Neutrophil (primary cell): ENCODE data around the gene ZNF837.

ENCODE experiments used
- H3K27ac ChIP-seq: fragments of 200-600 bp; sonication (generic); 2 replicates; pipeline ENCODE4 v1.5.1; 2016; ENCODE audit warnings: mild to moderate bottlenecking, moderate library complexity
- H3K27me3 ChIP-seq: fragments of 200-600 bp; sonication (generic); 2 replicates; pipeline ENCODE4 v1.6.0; 2016; ENCODE audit warnings: mild to moderate bottlenecking
- H3K36me3 ChIP-seq: fragments of 200-600 bp; sonication (generic); 2 replicates; pipeline ENCODE4 v1.5.1; 2017
- H3K4me1 ChIP-seq, 2 experiments: fragments of 200-600 bp in 1 of 2; sonication (generic) in 1 of 2; 1 replicate in 1 of 2; 2 replicates in 1 of 2; pipeline versions ENCODE4 v1.5.1 to v1.6.1; 2013 to 2016; ENCODE audit warnings: low read depth in 1 of 2, low read length in 1 of 2, mild to moderate bottlenecking in 1 of 2, moderate library complexity in 1 of 2; ENCODE audit not compliant: control insufficient read depth in 1 of 2, insufficient read depth in 1 of 2
- H3K4me3 ChIP-seq, 2 experiments: fragments of 200-600 bp in 1 of 2; sonication (generic) in 1 of 2; 1 replicate in 1 of 2; 2 replicates in 1 of 2; pipeline ENCODE4 v1.5.1; 2013 to 2016; ENCODE audit warnings: low read depth in 1 of 2, low read length in 1 of 2, mild to moderate bottlenecking in 1 of 2, moderate library complexity in 1 of 2
- H3K9me3 ChIP-seq: fragments of 200-600 bp; sonication (generic); 2 replicates; pipeline ENCODE4 v1.5.1; 2016
- CTCF ChIP-seq: fragments of 200-600 bp; sonication (generic); IDR thresholded peaks from 2 replicates; pipeline ENCODE4 v1.5.1; 2016; ENCODE audit warnings: antibody characterized with exemption

ZNF837 gene

GRCh38 chr19:58335630-58336029, 45.2 kb downstream of the ZNF837 start:
- Histone ChIP-seq H3K36me3 (peaks cover 6% of the 10 kb centered on the region), H3K4me3 (no peak overlapping the region)
- TF ChIP-seq CTCF, result no peak

DNA sequence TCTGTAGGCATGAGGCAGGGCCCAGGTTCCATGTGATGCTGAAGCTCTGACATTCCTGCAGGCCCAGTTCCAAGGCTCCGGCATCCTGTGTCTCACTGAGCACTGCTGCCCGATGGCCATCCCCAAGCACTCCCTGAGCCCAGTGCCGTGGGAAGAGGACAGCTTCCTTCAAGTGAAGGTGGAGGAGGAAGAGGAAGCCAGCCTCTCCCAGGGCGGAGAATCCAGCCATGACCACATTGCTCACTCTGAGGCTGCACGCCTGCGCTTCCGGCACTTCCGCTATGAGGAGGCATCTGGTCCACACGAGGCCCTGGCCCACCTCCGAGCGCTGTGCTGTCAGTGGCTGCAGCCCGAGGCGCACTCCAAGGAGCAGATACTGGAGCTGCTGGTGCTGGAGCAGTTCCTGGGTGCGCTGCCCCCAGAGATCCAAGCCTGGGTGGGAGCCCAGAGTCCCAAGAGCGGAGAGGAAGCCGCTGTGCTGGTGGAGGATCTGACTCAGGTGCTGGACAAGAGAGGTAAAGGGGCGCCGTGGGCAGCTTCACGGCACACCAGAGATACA, 46.1 kb downstream of the ZNF837 start:
- H3K4me3 ChIP-seq, result no peak overlapping the region
- no peaks in the 10 kb centered on the region for H3K4me1 ChIP-seq
- TF ChIP-seq CTCF, result no peak

More at GRCh38 chr19:58335630-58336029, 45.2 kb downstream of the ZNF837 start:
- H3K4me1 ChIP-seq, result no peaks in the 10 kb centered on the region
- no peaks in the 10 kb centered on the region for H3K27me3 ChIP-seq
- H3K9me3 ChIP-seq, result no peaks in the 10 kb centered on the region
- no peak overlapping the region for H3K27ac ChIP-seq

GRCh38 chr19:58332697-58333096, 48.1 kb downstream of the ZNF837 start:
- no peak overlapping the region for H3K4me3 ChIP-seq
- no peak overlapping the region for H3K27ac ChIP-seq
- no peak for TF ChIP-seq CTCF
- H3K36me3 ChIP-seq, result no peaks in the 10 kb centered on the region
- no peaks in the 10 kb centered on the region for H3K9me3 ChIP-seq
- no peaks in the 10 kb centered on the region for H3K27me3 ChIP-seq
- H3K4me1 ChIP-seq, result peaks cover 4% of the 10 kb centered on the region in 2 experiments

More for the DNA sequence above, 46.1 kb downstream of the ZNF837 start:
- H3K9me3 ChIP-seq, result no peaks in the 10 kb centered on the region
- H3K36me3 ChIP-seq, result peaks cover 6% of the 10 kb centered on the region
- H3K27me3 ChIP-seq, result no peaks in the 10 kb centered on the region
- H3K27ac ChIP-seq, result no peak overlapping the region

GRCh38 chr19:58330458-58330857, 50.4 kb downstream of the ZNF837 start:
- no peaks in the 10 kb centered on the region for H3K36me3 ChIP-seq
- H3K4me3 ChIP-seq, result no peak overlapping the region
- no peaks in the 10 kb centered on the region for H3K9me3 ChIP-seq
- H3K4me1 ChIP-seq, result peaks cover 17 to 21% of the 10 kb centered on the region in 2 experiments
- no peaks in the 10 kb centered on the region for H3K27me3 ChIP-seq
- TF ChIP-seq CTCF, result no peak
- H3K27ac ChIP-seq, result no peak overlapping the region

DNA sequence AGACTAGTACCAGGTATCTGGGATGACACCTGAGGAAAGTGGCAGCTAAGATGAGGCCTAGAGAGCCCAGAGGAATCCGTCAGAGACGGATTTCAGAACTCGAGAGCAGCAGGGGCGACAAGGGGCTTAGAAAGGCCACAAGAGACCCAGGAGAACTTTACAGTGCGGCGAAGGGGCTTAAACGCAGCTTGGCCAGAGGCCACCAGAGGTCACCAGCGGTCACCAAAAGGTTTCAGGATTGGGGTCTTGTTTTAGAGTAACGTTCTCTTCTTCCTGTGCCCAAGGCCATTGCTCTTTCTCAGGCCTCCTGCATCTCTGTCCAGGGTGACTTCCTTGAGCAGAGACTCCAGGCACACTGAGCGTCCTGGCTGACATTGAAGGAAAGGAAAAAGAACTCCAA, 51.8 kb downstream of the ZNF837 start:
- Histone ChIP-seq H3K4me3 (no peak overlapping the region), H3K4me1 (peaks cover 17 to 21% of the 10 kb centered on the region in 2 experiments), H3K27ac (no peak overlapping the region), H3K9me3 (no peaks in the 10 kb centered on the region), H3K36me3 (no peaks in the 10 kb centered on the region), H3K27me3 (no peaks in the 10 kb centered on the region)
- no peak for TF ChIP-seq CTCF
